Activated CD4-positive, alpha-beta T cell treated with anti-CD3 and anti-CD28 coated beads, Interleukin-2, amount 10 ng/mL, durations not matched to agents 7 days and 5 days (primary cell): ENCODE data around the gene EBNA1BP2. TPM values are rescaled to one million over a fixed set of nuclear protein-coding genes. Genes with fewer than 3 reads are reported as not detected.
"Not testable (repeated sequence)": the region's sequence is repeated elsewhere in the genome, so short reads cannot be mapped to it uniquely, and the experiment has no call there.

Experiments used
- CTCF ChIA-PET: fragments of 350-600 bp; sonication (Branson Sonifier 250); formaldehyde crosslinking; loops from one replicate; lab custom pipeline; 2021; ENCODE audit warnings: antibody characterized with exemption; lab: Charles Lee
- POLR2A ChIA-PET: fragments of 350-600 bp; sonication (Branson Sonifier 250); formaldehyde crosslinking; loops from one replicate; lab custom pipeline; 2021; ENCODE audit warnings: antibody characterized with exemption; lab: Charles Lee
- DNase-seq: peaks from one replicate; pipeline ENCODE4 v3.0.0-alpha.2; 2020
- H3K27ac Mint-ChIP-seq: one replicate; pipeline ENCODE4 v1.8.0; 2021; ENCODE audit warnings: mild to moderate bottlenecking, moderate library complexity, mixed read lengths
- H3K27me3 Mint-ChIP-seq: one replicate; pipeline ENCODE4 v1.8.0; 2021; ENCODE audit warnings: mixed read lengths
- H3K36me3 Mint-ChIP-seq: one replicate; pipeline ENCODE4 v1.8.0; 2021; ENCODE audit warnings: low read depth, mixed read lengths
- H3K4me1 Mint-ChIP-seq: one replicate; pipeline ENCODE4 v1.8.0; 2021; ENCODE audit warnings: mixed read lengths
- H3K4me3 Mint-ChIP-seq: one replicate; pipeline ENCODE4 v1.8.0; 2021; ENCODE audit warnings: mild to moderate bottlenecking, moderate library complexity, mixed read lengths
- H3K9me3 Mint-ChIP-seq: one replicate; pipeline ENCODE4 v1.8.0; 2021; ENCODE audit warnings: mixed read lengths
- total RNA-seq, 2 experiments: library from RNA; stranded (reverse); gene quantifications; one replicate each; pipeline ENCODE4 v1.2.3, GENCODE V29; 2021

EBNA1BP2 gene
- total RNA-seq, 2 experiments from 2014 or later, result 40.5 to 45.8 TPM

GRCh38 chr1:43156026-43156425 lies 16.1 kb downstream of the EBNA1BP2 start:
- CTCF ChIA-PET, result no interaction called here
- no peaks in the 10 kb centered on the region for H3K36me3 Mint-ChIP-seq
- no peak overlapping the region for H3K27ac Mint-ChIP-seq
- no peak for DNase-seq
- H3K27me3 Mint-ChIP-seq, result peaks cover 6% of the 10 kb centered on the region
- no peak overlapping the region for H3K4me3 Mint-ChIP-seq
- no peaks in the 10 kb centered on the region for H3K9me3 Mint-ChIP-seq
- peaks cover 4% of the 10 kb centered on the region for H3K4me1 Mint-ChIP-seq
- POLR2A ChIA-PET, result no interaction called here

GRCh38 chr1:43153443-43153842 lies 18.6 kb downstream of the EBNA1BP2 start:
- no peak for DNase-seq
- ChIA-PET CTCF (no interaction called here), POLR2A (no interaction called here)
- H3K4me1 Mint-ChIP-seq, result peaks cover 5% of the 10 kb centered on the region
- no peak overlapping the region for H3K4me3 Mint-ChIP-seq
- H3K27ac Mint-ChIP-seq, result no peak overlapping the region
- H3K9me3 Mint-ChIP-seq, result no peaks in the 10 kb centered on the region
- H3K36me3 Mint-ChIP-seq, result no peaks in the 10 kb centered on the region
- peaks cover 22% of the 10 kb centered on the region for H3K27me3 Mint-ChIP-seq

- CTCF ChIA-PET, result no interaction called here
- H3K27ac Mint-ChIP-seq, result no peak overlapping the region
Observed at GRCh38 chr1:43152866-43153265, 19.2 kb downstream of the EBNA1BP2 start.

GRCh38 chr1:43149889-43150288 lies 22.2 kb downstream of the EBNA1BP2 start:
- no peak for DNase-seq
- CTCF ChIA-PET, result no interaction called here
- Mint-ChIP-seq H3K4me1 (peaks cover 1% of the 10 kb centered on the region), H3K9me3 (no peaks in the 10 kb centered on the region), H3K27me3 (peaks cover 46% of the 10 kb centered on the region), H3K36me3 (no peaks in the 10 kb centered on the region), H3K4me3 (no peak overlapping the region), H3K27ac (no peak overlapping the region)
- POLR2A ChIA-PET, result no interaction called here

More at GRCh38 chr1:43152866-43153265, 19.2 kb downstream of the EBNA1BP2 start:
- no peak overlapping the region for H3K4me3 Mint-ChIP-seq
- POLR2A ChIA-PET, result no interaction called here
- H3K36me3 Mint-ChIP-seq, result no peaks in the 10 kb centered on the region
- H3K9me3 Mint-ChIP-seq, result no peaks in the 10 kb centered on the region
- DNase-seq, result no peak
- peaks cover 26% of the 10 kb centered on the region for H3K27me3 Mint-ChIP-seq
- H3K4me1 Mint-ChIP-seq, result peaks cover 5% of the 10 kb centered on the region

GRCh38 chr1:43147625-43148327 lies 24.3 kb downstream of the EBNA1BP2 start:
- DNase-seq, result peak; percentile 51
- Mint-ChIP-seq H3K9me3 (no peaks in the 10 kb centered on the region), H3K36me3 (no peaks in the 10 kb centered on the region), H3K4me3 (no peak overlapping the region), H3K27ac (no peak overlapping the region), H3K4me1 (peaks cover 1% of the 10 kb centered on the region), H3K27me3 (peaks cover 65% of the 10 kb centered on the region)
- POLR2A ChIA-PET, result no interaction called here
- CTCF ChIA-PET, result no interaction called here

GRCh38 chr1:43144237-43144636 lies 27.9 kb downstream of the EBNA1BP2 start:
- CTCF ChIA-PET, result no interaction called here
- no peak overlapping the region for H3K4me3 Mint-ChIP-seq

GRCh38 chr1:43143441-43143888 lies 28.6 kb downstream of the EBNA1BP2 start:
- Mint-ChIP-seq H3K4me3 (no peak overlapping the region), H3K4me1 (no peaks in the 10 kb centered on the region), H3K27ac (no peak overlapping the region), H3K9me3 (peaks cover 2% of the 10 kb centered on the region), H3K36me3 (no peaks in the 10 kb centered on the region), H3K27me3 (peaks cover 64% of the 10 kb centered on the region)
- ChIA-PET CTCF (no interaction called here), POLR2A (no interaction called here)
- no peak for DNase-seq

More at GRCh38 chr1:43144237-43144636, 27.9 kb downstream of the EBNA1BP2 start:
- peaks cover 1% of the 10 kb centered on the region for H3K4me1 Mint-ChIP-seq
- POLR2A ChIA-PET, result no interaction called here
- peaks cover 2% of the 10 kb centered on the region for H3K9me3 Mint-ChIP-seq
- no peak overlapping the region for H3K27ac Mint-ChIP-seq
- H3K36me3 Mint-ChIP-seq, result no peaks in the 10 kb centered on the region
- peaks cover 71% of the 10 kb centered on the region for H3K27me3 Mint-ChIP-seq
- DNase-seq, result no peak

- ChIA-PET POLR2A (no interaction called here), CTCF (no interaction called here)
- Mint-ChIP-seq H3K27me3 (peaks cover 46% of the 10 kb centered on the region), H3K27ac (no peak overlapping the region), H3K36me3 (no peaks in the 10 kb centered on the region), H3K4me1 (no peaks in the 10 kb centered on the region), H3K4me3 (no peak overlapping the region), H3K9me3 (peaks cover 2% of the 10 kb centered on the region)
- DNase-seq, result no peak
Observed at GRCh38 chr1:43140583-43140982, 31.5 kb downstream of the EBNA1BP2 start.

- Mint-ChIP-seq H3K27me3 (peaks cover 41% of the 10 kb centered on the region), H3K4me1 (no peaks in the 10 kb centered on the region), H3K27ac (no peak overlapping the region), H3K9me3 (peaks cover 2% of the 10 kb centered on the region), H3K36me3 (no peaks in the 10 kb centered on the region), H3K4me3 (no peak overlapping the region)
- no peak for DNase-seq
- POLR2A ChIA-PET, result no interaction called here
- CTCF ChIA-PET, result no interaction called here
Observed at GRCh38 chr1:43140010-43140409, 32.1 kb downstream of the EBNA1BP2 start.

GRCh38 chr1:43139295-43139694 lies 32.8 kb downstream of the EBNA1BP2 start:
- H3K36me3 Mint-ChIP-seq, CTCF ChIA-PET: not testable (repeated sequence)

GRCh38 chr1:43137445-43138052 lies 34.5 kb downstream of the EBNA1BP2 start:
- Mint-ChIP-seq H3K27ac (no peak overlapping the region), H3K36me3 (no peaks in the 10 kb centered on the region), H3K4me1 (no peaks in the 10 kb centered on the region)

More at GRCh38 chr1:43139295-43139694, 32.8 kb downstream of the EBNA1BP2 start:
- H3K9me3 Mint-ChIP-seq, DNase-seq, POLR2A ChIA-PET, H3K4me3 Mint-ChIP-seq, H3K27ac Mint-ChIP-seq, H3K4me1 Mint-ChIP-seq: not testable (repeated sequence)
- H3K27me3 Mint-ChIP-seq, result peaks cover 39% of the 10 kb centered on the region

GRCh38 chr1:43135857-43136781 lies 36.0 kb downstream of the EBNA1BP2 start:
- Mint-ChIP-seq H3K4me1 (no peaks in the 10 kb centered on the region), H3K4me3 (no peak overlapping the region), H3K36me3 (no peaks in the 10 kb centered on the region), H3K9me3 (peaks cover 2% of the 10 kb centered on the region), H3K27me3 (peaks cover 26% of the 10 kb centered on the region), H3K27ac (no peak overlapping the region)
- ChIA-PET POLR2A (no interaction called here), CTCF (interaction anchor here (0.6 kb wide), 1 partner anchor 262 kb away, joined by 4 read pairs; no protein-coding TSS in a partner anchor)
- DNase-seq, result no peak

More at GRCh38 chr1:43137445-43138052, 34.5 kb downstream of the EBNA1BP2 start:
- Mint-ChIP-seq H3K9me3 (peaks cover 2% of the 10 kb centered on the region), H3K4me3 (no peak overlapping the region), H3K27me3 (peaks cover 33% of the 10 kb centered on the region)
- ChIA-PET CTCF (no interaction called here), POLR2A (no interaction called here)
- DNase-seq, result no peak

- Mint-ChIP-seq H3K27ac (no peak overlapping the region), H3K4me1 (no peaks in the 10 kb centered on the region), H3K27me3 (peaks cover 29% of the 10 kb centered on the region), H3K36me3 (no peaks in the 10 kb centered on the region), H3K4me3 (no peak overlapping the region), H3K9me3 (no peaks in the 10 kb centered on the region)
- CTCF ChIA-PET, result no interaction called here
- POLR2A ChIA-PET, result no interaction called here
- no peak for DNase-seq
Observed at GRCh38 chr1:43134640-43135039, 37.5 kb downstream of the EBNA1BP2 start.
